GM21723 (cell line): ENCODE results near the gene CHADL.
"Not testable (repeated sequence)": the region's sequence is repeated elsewhere in the genome, so short reads cannot be mapped to it uniquely, and the experiment has no call there.

Source experiments
- ATAC-seq: cut with Tn5 transposase; IDR thresholded peaks from one replicate; pipeline ENCODE4 v1.9.1; 2021; ENCODE audit warnings: mild to moderate bottlenecking, moderate library complexity; ENCODE audit not compliant: unreplicated experiment

CHADL gene

GRCh38 chr22:41240377-41241132, at the start of gene CHADL:
TSS of gene CHADL (minus strand) at chr22:41240931. CDS start at chr22:41240881, 50 bp downstream.
- ATAC-seq, result no peak

- ATAC-seq, result no peak
These were observed 48.9 kb upstream of the CHADL start for GRCh38 chr22:41289671-41290070.

GRCh38 chr22:41288245-41288946, 47.7 kb upstream of the CHADL start:
- ATAC-seq, result no peak

DNA sequence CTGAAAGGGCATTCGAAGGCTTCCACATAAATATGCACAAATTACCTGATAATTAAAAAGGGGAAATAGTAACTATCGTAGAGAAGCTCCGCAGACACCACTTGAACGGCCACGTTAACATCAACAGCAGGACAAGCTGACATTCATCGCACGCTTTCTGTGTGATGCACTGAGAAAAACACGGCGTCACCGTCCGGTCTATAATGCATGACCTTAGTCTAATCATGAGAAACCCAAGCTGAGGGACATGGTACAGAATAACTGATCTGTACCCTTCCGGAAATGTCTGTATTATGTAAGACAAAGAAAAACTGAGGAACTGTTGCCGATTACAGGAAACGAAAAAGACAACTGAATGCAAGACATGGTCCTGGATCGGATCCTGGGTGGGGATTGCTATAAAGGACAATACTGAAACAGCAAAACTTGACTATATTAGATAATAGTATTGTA, 45.9 kb upstream of the CHADL start:
- ATAC-seq, result peak; percentile 16

DNA sequence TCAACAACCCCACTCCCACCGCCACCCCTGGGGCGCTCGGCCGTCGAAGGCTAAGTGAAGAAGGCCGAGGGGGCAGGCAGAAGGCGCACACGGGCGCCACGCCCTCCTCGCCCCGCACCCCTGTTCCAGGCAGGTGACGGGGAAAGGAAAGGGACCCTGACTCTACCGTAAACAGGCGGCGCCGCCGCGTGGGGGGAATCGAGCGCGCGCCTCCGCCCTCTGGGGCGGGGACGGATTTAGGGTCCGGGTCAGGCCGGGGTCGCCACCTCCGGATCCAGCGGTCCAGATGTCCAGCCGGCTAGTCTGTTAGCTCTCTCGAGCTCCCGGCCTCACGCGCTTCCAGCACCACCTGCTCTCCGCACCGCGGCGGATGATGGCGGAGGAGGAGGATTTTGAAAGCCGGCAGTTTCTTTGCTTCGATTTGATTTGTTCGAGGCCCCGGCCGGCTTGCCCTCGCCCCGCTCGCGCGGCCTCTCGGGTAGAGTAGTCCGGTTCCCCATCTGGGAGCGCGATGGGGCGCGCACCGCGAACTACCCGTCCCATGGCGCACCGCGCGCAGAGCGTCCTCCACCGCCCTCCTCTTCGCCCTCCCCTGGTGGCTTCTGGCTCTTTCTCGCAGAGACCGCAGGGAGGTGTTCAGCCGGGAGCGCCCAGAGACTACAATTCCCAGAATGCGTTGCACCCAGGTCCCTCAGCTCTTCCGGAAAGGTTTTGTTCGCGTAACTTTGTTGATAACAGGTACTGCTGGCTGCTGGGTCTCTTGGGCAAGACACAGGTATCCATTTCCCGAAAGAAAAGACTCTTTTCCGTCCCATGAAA, 45.3 kb upstream of the CHADL start, which contains the start of gene RANGAP1:
TSS of gene RANGAP1 (minus strand) at position 368 of the 819 bp plus-strand sequence. CDS start 5,143 bp downstream, outside the sequence.
- peak; percentile 93 for ATAC-seq

GRCh38 chr22:41285441-41285819, 44.7 kb upstream of the CHADL start:
- ATAC-seq, result peak; percentile 26

GRCh38 chr22:41284465-41284864, 43.7 kb upstream of the CHADL start:
- ATAC-seq, result no peak

DNA sequence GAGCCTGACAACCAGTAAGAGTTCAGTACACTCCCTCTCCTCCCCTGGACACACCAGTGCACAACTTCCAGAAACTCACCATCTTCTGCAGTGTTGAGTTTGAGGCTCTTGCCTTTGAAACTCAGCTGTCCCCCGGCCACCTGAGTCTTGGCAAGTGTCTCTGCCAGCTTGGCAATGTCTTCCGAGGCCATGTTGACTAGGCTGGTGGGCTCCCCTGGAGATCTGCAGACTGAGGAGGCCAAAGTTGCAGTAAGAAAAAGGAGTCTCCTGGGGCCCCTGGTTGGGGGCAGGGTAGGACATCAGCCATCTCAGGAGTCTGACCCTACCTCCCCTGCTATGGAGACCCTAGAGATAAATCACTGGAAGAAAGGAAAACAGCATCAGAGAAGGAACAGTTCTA, 40.1 kb upstream of the CHADL start:
- no peak for ATAC-seq

DNA sequence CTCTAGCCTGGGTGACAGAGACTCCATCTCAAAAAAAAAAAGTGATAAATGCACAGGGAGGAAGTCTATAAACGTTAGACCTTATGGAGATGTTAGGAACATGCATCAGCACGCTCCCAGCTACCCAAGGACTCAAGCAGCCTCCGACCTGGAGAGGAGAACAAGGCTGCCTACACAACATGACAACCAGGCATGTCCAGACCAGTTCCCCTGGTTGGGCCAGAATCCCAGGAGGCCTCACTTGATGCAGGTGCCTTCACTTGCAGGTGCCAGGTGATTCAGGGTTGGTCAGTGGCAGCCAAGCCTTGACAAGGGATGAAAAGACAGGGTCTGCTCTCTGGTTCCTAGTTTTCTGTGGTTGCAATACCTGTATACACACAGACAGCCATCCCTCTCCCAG, 39.3 kb upstream of the CHADL start:
- no peak for ATAC-seq

- no peak for ATAC-seq
These were observed 34.1 kb upstream of the CHADL start for GRCh38 chr22:41274856-41275255.

DNA sequence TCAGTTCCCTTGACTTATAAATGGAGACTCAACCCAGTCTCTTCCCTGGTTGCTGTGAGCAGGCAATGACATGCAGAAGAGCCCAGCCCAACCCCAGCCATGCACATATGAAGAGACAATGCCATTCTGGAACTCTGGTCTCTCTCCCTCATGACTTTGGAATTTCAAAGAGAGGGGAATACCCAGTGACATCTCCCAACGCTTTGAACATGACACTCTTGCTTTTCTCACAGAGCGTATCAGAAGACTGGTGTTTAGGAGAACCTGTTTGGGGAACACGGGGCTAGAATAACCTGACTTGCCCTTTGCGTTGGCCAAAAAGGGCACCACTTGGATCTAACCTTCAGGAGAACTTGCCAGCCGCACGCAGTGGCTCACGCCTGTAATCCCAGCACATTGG, 32.4 kb upstream of the CHADL start:
- ATAC-seq, result no peak

DNA sequence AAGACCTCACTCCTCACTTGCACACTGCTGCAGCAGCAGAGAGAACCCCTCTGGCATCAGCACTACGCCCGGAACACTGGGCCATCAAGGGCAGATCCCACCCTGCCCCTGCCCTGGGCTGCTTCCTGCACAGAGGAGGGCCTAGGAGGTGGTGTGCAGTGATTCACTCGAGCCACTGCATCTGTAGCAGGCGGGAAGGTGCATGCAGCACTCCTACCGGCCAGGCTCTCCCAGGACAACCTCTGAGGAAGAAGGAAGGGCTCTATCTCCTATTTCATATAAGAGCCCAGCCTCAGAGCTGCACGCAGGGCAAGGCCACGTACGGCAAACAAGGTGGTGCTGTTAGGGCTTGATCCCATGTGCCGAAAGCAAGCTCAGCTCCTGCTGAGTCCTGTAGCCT, 31.1 kb upstream of the CHADL start:
- ATAC-seq, result no peak

DNA sequence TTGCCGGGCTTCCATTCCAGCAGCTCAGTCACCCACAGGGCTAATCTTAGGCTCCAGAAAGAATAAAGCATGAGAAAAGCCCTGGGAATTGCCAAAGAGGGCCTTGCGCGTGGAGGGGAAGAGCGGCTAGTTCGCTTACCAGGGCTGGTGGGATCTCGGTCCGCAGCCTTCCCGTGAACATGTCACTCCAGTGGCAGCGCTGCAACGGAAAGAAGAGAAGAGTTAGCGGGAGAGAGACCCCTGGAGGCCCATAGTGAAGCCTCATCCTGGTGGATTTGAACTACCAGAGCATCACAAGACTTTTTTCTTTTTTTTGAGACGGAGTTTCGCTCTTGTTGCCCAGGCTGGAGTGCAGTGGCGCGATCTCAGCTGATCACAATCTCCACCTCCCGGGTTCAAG, 27.2 kb upstream of the CHADL start:
- ATAC-seq, result no peak

DNA sequence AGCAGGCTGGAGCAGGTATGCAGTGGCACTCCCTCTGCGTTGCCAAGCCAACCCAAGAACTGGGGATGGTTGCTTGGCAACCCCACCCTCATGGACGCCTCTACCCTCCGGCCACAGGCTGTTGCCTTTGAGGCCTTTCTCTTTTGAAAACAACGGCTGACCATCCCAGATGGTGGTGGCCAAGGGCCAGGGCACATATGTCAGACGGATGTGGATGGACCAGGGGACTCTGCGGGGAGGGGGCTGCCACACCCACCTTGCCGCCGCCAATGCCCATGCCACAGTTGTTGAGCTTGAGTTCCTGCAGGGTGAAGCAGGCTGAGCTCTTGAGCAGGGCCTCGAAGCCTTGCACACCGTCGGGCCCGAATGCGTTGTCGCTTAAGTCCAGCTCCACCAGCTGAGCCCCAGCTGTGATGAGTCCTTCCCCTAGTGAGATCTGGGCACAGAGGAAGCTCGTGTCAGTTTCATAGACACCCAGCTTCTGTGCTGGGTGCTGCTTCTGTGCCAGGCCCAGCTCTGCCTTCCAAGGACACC, 23.7 kb upstream of the CHADL start:
- no peak for ATAC-seq

- ATAC-seq, result no peak
These were observed 23.0 kb upstream of the CHADL start for GRCh38 chr22:41263704-41264103.

DNA sequence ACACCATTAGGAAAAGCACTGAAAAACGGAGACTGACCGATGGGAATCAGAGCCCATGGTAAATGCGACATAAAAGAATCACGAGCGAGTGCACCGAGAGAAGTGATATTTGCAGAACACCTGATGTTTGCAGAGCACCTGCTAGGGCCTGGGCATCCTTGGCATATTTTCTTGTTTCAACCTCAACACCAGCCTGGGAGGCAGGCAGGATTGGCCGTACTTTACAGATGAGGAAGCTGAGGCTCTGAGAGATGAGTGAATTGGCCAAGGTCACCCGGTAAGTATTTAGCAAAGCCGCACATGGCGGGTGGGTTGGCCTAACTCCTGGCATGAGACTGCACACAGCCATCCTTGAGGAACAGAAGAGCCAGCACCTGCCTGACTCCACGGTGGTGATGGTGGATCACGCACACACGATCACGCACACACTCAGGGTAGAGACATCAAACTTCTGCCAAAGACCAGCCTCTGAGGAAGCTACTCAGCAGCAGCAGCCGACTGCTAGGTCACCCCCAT, 21.6 kb upstream of the CHADL start:
- no peak for ATAC-seq

- ATAC-seq, result no peak
These were observed 21.0 kb upstream of the CHADL start for GRCh38 chr22:41261541-41262249.

GRCh38 chr22:41260871-41261270, 20.1 kb upstream of the CHADL start:
- ATAC-seq, result no peak

DNA sequence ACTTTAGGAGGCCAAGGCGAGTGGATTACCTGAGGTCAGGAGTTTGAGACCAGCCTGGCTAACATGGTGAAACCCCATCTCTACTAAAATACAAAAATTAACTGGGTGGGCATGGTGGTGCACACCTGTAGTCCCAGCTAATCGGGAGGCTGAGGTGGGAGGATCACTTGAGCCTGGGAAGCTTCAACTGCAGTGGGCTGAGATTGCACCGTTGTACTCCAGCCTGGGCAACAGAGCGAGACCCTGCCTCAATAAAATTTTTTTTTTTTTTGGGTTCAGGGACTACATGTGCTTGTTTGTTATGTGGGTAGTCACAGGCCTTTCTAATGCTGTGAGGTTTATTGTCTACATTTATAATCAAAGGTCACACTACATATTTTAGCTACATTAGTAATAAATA, 19.0 kb upstream of the CHADL start:
- ATAC-seq, result not testable (repeated sequence)

DNA sequence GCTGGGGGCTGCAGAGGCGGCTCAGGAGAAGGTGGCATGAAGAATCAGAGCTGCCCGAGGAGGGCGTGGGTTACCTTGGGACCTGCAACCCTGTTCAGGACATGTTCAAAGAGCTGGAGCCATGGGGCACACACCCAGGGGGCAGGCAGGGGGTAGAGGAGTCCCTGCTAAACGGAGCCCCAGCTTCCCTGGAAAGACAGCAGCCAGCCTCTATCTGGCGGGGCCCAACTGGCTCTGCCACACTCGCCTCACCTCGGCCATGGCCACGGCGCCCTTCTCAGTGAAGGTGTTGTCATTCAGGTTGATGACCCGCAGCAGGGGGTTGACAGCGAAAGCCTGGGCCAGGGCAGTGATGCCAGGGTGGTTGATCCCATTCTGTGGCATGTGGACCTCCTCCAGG, 17.0 kb upstream of the CHADL start:
- no peak for ATAC-seq
